Right lobe of liver (tissue), 4 donors: ENCODE measurements around the gene IRF2BP2.

ENCODE experiments used
- POLR2A ChIP-seq: fragments of 450-650 bp; IDR thresholded peaks from one replicate; pipeline ENCODE4 v1.6.1; 2017; ENCODE audit warnings: antibody characterized with exemption, mild to moderate bottlenecking
- TF ChIP-seq, protein P1 (sequence below), 4 donors: fragments of 200-600 bp in 3 of 4; fragments of 450-650 bp in 1 of 4; IDR thresholded peaks; one replicate each; pipeline versions ENCODE4 v1.5.1 to v1.8.0; 2016 to 2022; ENCODE audit warnings: antibody characterized with exemption in 4 of 4, mild to moderate bottlenecking in 2 of 4
- donor health status: DM: no; HTN: no; CAD: no.
- donor health status: DM: no; HTN: no; CAD: no.
- donor health status: DM: no; HTN: yes; CAD: no.

GRCh38 chr1:234626391-234626790 lies 16.4 kb upstream of the IRF2BP2 start:
- TF ChIP-seq, protein P1, sequence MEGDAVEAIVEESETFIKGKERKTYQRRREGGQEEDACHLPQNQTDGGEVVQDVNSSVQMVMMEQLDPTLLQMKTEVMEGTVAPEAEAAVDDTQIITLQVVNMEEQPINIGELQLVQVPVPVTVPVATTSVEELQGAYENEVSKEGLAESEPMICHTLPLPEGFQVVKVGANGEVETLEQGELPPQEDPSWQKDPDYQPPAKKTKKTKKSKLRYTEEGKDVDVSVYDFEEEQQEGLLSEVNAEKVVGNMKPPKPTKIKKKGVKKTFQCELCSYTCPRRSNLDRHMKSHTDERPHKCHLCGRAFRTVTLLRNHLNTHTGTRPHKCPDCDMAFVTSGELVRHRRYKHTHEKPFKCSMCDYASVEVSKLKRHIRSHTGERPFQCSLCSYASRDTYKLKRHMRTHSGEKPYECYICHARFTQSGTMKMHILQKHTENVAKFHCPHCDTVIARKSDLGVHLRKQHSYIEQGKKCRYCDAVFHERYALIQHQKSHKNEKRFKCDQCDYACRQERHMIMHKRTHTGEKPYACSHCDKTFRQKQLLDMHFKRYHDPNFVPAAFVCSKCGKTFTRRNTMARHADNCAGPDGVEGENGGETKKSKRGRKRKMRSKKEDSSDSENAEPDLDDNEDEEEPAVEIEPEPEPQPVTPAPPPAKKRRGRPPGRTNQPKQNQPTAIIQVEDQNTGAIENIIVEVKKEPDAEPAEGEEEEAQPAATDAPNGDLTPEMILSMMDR (IDR thresholded peaks at IDR 0.05), result no peak
- no peak for TF ChIP-seq POLR2A
